ENCODE results near the gene KLHL22.

Gene KLHL22

DNA sequence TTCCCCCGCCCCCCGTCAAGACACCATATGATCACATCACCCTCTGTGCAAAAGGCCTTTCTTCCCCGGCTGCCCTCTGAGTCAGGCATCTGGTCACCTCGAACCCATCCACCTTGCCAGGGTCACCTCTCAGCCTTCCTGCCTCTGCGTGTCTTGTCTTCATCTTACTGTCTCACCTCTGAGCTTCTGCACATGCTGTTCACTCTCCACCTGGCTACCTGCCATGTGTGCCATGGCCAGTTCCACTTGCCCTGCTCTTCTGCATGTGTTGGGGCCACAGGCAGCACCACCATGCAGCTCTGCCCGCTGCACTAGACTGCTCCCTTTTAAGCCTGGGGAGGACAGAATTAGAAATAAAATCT is 91.8 kb downstream of the KLHL22 start:
- Mint-ChIP-seq H3K4me1 (ENCODE audit: low read depth) (no peaks in the 10 kb centered on the region), H3K9me3 (no peaks in the 10 kb centered on the region), H3K4me3 (no peak overlapping the region), H3K27me3 (no peaks in the 10 kb centered on the region), H3K27ac (no peak overlapping the region), H3K36me3 (ENCODE audit: low read depth) (peaks cover 59% of the 10 kb centered on the region)
- intact Hi-C loops (cut with micrococcal nuclease), result no loop called here

DNA sequence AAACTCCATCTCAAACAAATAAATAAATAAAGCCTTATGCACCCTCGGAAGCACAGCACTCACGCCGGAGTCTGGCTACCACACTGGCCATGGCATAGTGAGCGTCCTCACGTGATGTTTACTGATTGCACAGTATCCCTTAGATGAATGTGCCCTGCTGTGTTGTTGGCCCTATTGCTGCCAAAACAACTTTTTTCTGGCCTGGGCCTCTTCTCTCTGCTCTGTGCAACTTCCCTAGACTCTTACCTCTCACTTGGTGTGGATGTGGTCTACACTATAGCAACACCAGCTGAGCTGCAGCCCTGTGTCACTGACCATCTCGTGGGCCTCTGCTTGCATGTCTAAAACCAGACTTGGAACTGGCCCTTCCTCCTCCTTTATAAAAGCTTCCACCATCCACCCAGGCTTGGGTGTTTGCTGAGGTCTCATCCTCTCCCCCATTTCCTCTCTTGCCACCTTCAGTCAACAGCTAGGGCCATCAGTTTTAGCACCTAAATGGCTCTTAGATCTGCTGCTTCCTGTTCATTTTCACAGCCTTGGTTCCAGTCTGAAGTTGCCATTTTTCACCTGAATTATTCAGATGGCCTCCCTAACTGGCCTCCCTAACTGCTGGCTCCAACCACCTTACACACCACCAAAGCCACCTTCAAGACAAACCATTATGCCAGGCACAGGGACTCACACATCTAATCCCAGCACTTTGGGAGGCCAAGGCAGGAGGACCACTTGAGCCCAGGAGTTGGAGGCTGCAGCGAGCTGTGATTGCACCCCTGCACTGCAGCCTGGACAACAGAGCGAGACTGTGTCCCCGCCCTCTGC is 92.4 kb downstream of the KLHL22 start:
- Mint-ChIP-seq H3K9me3 (no peaks in the 10 kb centered on the region), H3K27me3 (no peaks in the 10 kb centered on the region), H3K27ac (no peak overlapping the region), H3K36me3 (ENCODE audit: low read depth) (peaks cover 59% of the 10 kb centered on the region), H3K4me3 (no peak overlapping the region), H3K4me1 (ENCODE audit: low read depth) (no peaks in the 10 kb centered on the region)
- intact Hi-C loops (cut with micrococcal nuclease), result no loop called here

DNA sequence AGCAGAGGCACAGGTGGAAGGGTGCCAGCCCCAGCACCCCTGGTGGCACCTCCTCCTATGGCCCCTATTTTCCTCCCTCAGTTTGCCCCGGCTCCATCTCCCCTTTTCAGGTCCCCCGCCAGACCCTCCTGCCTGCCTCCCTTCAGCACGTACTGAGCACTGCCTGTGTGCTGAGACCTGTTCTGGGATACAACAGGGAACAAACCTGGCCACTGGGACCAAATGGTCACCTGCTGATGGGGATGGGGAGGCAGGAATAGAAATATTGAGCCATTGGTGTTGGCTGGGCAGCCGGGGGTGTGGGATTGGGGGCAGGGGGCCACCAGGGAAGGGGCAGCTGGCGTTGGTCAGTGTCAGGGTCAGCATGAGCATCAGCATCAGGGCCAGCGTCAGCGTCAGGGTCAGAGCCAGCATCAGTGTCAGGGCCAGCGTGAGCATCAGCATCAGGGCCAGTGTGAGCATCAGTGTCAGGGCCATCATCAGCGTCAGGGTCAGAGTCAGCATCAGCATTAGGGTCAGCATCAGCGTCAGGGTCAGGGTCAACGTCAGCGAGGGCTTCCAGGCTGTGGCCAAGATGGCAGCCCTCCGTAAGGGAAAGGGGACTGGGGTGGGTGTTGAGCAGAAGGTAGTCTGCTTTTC is 94.1 kb downstream of the KLHL22 start:
- H3K36me3 Mint-ChIP-seq (ENCODE audit: low read depth), result peaks cover 58% of the 10 kb centered on the region

DNA sequence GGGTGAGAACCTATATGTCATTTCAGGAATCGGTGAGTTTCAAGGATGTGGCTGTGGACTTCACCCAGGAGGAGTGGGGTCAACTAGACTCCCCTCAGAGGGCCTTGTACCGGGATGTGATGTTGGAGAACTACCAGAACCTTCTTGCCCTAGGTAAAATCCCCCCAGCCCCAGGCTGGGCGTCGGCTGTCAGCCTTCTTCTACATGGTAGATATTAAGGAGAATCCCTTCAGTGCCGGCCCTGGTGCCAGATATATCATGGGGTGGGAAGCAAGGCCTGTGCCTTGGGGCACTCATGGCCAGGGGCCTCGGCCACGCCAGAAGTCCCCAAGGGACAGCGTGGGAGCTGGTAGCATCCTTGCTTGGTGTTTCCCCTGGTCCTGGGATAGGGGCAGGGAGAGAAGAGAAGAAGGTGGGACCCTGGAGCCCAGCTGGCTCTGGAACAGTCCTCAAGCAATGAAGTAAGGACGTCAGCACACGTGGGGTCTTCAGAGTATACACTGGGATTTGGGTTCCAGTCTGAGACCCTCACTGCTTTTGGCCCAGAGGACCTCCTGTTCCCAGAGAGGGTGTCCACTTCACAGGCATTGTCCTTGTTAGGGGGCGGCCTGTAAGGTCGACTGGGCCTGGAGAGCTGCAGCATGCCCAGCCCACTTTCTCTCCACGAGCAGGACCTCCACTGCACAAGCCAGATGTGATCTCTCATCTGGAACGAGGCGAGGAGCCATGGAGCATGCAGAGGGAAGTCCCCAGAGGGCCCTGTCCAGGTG is 94.8 kb downstream of the KLHL22 start:
- Mint-ChIP-seq H3K36me3 (ENCODE audit: low read depth) (peaks cover 51% of the 10 kb centered on the region), H3K27ac (no peak overlapping the region), H3K4me1 (ENCODE audit: low read depth) (peaks cover 10% of the 10 kb centered on the region), H3K9me3 (no peaks in the 10 kb centered on the region), H3K4me3 (no peak overlapping the region), H3K27me3 (no peaks in the 10 kb centered on the region)
- intact Hi-C loops (cut with micrococcal nuclease), result no loop called here

More for the DNA sequence above, 94.1 kb downstream of the KLHL22 start:
- intact Hi-C loops (cut with micrococcal nuclease), result no loop called here
- Mint-ChIP-seq H3K4me1 (ENCODE audit: low read depth) (peaks cover 3% of the 10 kb centered on the region), H3K4me3 (no peak overlapping the region), H3K9me3 (no peaks in the 10 kb centered on the region), H3K27ac (no peak overlapping the region), H3K27me3 (no peaks in the 10 kb centered on the region)

DNA sequence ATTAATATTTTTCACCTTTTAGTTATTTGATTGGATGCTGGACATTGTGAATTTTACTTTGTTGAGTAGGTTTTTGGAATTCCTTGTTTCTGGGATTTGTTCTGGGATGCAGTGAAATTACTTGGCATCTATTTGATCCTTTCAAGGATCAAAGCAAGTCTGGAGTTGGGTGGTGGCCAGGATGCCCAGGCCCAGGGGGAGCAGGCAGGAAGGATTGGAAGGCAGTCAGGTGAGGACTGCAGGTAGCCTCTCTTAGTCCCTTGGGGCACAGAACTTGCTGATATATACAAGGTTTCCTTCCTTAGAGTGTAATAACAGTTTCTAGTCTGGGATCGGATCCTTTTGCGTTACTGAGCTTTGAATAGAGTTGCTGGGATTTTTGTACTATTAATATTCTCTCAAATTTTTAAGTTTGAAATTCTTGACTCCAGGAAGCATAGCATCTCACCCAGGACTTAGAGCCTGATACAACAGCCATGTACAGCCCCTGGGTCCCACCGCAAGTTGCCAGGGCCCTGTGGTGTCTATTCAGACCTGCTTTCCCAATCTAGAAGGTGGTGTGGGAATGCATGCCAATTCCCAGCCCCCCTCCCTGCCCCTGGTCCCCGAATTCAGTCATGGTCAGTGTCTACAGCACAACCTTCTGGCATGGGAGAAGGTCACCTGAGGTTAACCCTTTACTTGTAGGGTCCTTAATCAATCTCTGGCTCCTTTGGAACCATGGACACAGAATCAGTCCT is 95.6 kb downstream of the KLHL22 start:
- H3K4me1 Mint-ChIP-seq (ENCODE audit: low read depth), result peaks cover 18% of the 10 kb centered on the region
- no peak overlapping the region for H3K27ac Mint-ChIP-seq
- H3K36me3 Mint-ChIP-seq (ENCODE audit: low read depth), result peaks cover 44% of the 10 kb centered on the region
- no peak overlapping the region for H3K4me3 Mint-ChIP-seq
- H3K27me3 Mint-ChIP-seq, result no peaks in the 10 kb centered on the region
- intact Hi-C loops (cut with micrococcal nuclease), result no loop called here
- no peaks in the 10 kb centered on the region for H3K9me3 Mint-ChIP-seq

DNA sequence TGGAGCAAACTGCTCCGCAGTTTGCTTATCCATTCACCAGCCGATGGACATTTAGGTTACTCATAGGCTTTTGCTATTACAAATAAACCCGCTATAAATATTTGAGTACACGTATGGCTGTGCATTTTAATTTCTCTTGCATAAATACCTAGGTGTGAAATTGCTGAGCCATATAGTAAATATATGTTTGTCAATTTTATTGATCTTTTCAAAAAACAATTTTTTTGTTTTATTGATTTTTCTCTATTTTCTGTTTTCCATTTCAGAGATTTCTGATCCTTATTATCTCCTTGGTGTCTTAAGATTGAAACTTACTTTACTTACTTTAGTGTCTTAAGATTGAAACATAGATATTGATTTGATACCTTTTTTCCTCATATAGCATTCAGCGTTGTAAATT is 97.2 kb downstream of the KLHL22 start:
- H3K27me3 Mint-ChIP-seq, result no peaks in the 10 kb centered on the region
- peaks cover 31% of the 10 kb centered on the region for H3K4me1 Mint-ChIP-seq (ENCODE audit: low read depth)
- H3K36me3 Mint-ChIP-seq (ENCODE audit: low read depth), result peaks cover 37% of the 10 kb centered on the region
- no peaks in the 10 kb centered on the region for H3K9me3 Mint-ChIP-seq
- intact Hi-C loops (cut with micrococcal nuclease), result no loop called here
- H3K4me3 Mint-ChIP-seq, result no peak overlapping the region
- H3K27ac Mint-ChIP-seq, result no peak overlapping the region

DNA sequence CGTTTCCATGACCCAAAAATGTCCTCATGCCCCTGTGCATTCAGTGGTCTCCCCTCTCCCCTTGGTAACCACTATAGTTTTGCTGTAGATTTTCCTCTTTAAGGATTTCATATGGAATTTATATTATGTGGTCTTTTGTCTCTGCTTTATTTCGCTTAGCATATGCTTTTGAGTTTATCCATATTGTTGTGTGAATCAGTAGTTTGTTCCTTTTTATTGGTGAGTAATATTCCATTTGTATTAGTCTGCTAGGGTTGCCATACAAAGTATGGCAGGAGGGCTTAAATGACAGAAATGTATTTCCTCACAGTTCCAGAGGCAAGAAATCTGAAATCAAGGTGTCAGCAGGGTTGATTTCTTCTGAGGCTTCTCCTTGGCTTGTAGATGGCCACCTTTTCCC is 98.1 kb downstream of the KLHL22 start:
- H3K9me3 Mint-ChIP-seq, result no peaks in the 10 kb centered on the region
- H3K27ac Mint-ChIP-seq, result no peak overlapping the region
- H3K4me3 Mint-ChIP-seq, result no peak overlapping the region
- no peaks in the 10 kb centered on the region for H3K27me3 Mint-ChIP-seq
- peaks cover 32% of the 10 kb centered on the region for H3K36me3 Mint-ChIP-seq (ENCODE audit: low read depth)
- intact Hi-C loops (cut with micrococcal nuclease), result no loop called here
- peaks cover 32% of the 10 kb centered on the region for H3K4me1 Mint-ChIP-seq (ENCODE audit: low read depth)

DNA sequence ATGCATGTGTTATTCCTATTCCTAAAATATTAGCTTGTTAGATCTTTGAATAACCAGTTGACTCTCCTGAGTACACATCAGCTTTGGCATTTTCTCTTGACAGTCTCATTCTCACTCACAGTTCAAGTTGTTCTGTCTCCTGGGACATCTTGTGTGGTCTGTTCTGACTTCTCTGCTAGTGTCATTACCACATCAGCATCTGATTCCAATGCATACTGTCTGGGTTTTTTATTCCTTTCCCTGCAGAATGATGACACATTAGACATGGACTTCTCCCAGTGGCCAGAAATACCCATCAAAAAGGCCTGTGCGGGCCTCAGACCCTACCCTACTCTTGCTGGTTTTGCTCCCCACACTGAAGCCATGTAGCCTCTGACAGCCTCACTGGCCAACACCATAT is 99.0 kb downstream of the KLHL22 start:
- no peak overlapping the region for H3K4me3 Mint-ChIP-seq
- no peaks in the 10 kb centered on the region for H3K9me3 Mint-ChIP-seq
- peaks cover 28% of the 10 kb centered on the region for H3K36me3 Mint-ChIP-seq (ENCODE audit: low read depth)
- no peaks in the 10 kb centered on the region for H3K27me3 Mint-ChIP-seq
- no peak overlapping the region for H3K27ac Mint-ChIP-seq
- peaks cover 32% of the 10 kb centered on the region for H3K4me1 Mint-ChIP-seq (ENCODE audit: low read depth)
- intact Hi-C loops (cut with micrococcal nuclease), result no loop called here

DNA sequence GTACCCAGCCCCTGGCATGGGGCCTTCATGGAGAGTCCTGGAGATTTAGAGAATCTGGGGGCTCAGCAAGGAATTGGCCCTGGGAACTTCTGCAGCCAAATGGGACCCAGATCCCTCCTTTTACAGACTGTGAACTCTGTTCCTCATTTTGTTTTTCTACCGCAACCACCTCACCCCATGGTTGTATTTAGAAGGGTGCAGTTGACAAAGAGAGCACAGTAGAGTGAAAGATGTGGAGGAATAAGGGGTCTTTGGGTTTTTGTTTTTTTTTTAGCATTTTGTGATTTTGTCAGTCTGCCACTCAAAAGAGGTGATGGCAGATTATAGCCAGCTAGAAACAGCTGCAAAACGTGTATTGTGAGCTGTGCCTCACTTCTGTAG is 99.7 kb downstream of the KLHL22 start:
- Mint-ChIP-seq H3K4me3 (no peak overlapping the region), H3K9me3 (no peaks in the 10 kb centered on the region), H3K27ac (no peak overlapping the region), H3K4me1 (ENCODE audit: low read depth) (peaks cover 32% of the 10 kb centered on the region), H3K27me3 (no peaks in the 10 kb centered on the region), H3K36me3 (ENCODE audit: low read depth) (peaks cover 21% of the 10 kb centered on the region)
- intact Hi-C loops (cut with micrococcal nuclease), result no loop called here

DNA sequence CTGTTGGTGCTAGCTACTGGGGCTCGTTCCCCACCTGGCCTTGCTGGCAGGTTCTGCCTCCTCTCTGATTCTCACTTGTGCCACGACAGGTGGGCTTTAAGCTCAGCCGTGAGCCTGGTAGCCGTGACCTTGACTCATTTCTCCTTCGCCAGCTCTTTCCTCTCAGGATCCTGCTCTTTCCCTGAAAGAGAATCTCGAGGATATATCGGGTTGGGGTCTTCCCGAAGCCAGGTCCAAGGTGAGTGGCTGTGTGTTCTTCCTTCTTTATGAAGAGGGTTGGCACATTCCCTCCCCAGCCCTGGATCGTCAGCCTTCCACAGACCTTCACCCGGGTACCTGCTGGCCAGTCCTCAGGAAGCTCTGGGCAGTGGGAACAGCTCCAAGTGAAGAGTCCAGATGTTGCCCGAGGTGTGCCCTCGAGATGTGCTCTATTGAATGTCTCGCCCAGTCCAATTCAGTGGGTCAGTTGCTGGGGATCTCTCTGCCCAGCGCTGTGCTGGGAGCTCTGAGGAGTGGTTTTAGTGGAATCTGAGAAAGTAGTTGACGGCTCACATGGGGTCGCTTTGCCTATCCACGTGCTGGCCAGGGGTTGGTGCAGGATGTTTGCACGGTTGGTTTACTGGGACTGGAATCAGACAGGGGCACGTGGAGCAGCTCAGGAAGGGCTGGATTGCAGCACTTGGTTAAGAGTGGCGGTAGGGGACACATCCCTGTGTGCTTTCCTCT is 100.3 kb downstream of the KLHL22 start:
- Mint-ChIP-seq H3K9me3 (no peaks in the 10 kb centered on the region), H3K4me1 (ENCODE audit: low read depth) (peaks cover 32% of the 10 kb centered on the region), H3K27me3 (no peaks in the 10 kb centered on the region), H3K4me3 (peak overlapping the region; percentile 88), H3K36me3 (ENCODE audit: low read depth) (peaks cover 16% of the 10 kb centered on the region), H3K27ac (peak overlapping the region; percentile 55)
- intact Hi-C loops (cut with micrococcal nuclease), result no loop called here

DNA sequence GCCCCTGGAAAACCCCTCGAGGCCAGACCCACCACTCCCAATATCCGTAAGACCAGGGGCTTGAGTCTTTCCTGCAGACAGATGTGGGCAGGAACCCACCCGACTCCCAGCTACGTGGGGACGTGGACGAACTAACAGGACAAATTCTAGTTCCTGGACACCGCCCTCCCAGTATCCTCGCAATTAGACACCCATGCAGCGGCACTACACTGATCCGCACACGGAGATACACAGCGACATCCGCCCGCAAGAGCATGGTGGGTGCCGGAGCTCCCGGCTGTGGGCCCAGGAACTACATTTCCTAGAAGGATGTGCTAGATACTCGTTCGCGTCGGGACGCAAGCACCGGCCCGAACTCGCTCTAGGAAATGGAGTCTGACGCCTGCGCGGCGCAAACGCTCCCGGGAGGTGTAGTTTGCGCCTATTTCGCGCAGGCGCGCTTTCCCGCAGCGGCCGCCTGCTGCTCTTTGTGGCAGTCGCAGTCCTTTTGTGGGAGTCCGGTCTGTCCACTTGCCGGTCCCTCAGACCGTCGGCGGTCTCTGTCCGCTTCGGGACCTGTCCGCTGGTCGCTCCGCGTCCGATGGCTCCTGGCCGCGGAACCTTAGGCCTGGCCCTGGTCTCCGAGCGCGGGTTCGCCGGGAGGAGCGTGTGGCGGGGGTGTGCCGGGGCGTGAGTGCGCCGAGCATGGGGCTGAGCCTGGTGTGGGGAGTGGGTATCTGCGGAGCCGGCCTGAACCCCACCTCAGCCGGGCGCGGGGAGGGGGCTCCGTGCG is 101.7 kb downstream of the KLHL22 start, which contains the start of gene ZNF74:
Gene ZNF74 (plus strand): TSS at position 447 of the 772 bp plus-strand sequence. CDS start 478 bp downstream, outside the sequence.
- intact Hi-C loops (cut with micrococcal nuclease), result no loop called here
- peaks cover 32% of the 10 kb centered on the region for H3K4me1 Mint-ChIP-seq (ENCODE audit: low read depth)
- peaks cover 6% of the 10 kb centered on the region for H3K9me3 Mint-ChIP-seq

DNA sequence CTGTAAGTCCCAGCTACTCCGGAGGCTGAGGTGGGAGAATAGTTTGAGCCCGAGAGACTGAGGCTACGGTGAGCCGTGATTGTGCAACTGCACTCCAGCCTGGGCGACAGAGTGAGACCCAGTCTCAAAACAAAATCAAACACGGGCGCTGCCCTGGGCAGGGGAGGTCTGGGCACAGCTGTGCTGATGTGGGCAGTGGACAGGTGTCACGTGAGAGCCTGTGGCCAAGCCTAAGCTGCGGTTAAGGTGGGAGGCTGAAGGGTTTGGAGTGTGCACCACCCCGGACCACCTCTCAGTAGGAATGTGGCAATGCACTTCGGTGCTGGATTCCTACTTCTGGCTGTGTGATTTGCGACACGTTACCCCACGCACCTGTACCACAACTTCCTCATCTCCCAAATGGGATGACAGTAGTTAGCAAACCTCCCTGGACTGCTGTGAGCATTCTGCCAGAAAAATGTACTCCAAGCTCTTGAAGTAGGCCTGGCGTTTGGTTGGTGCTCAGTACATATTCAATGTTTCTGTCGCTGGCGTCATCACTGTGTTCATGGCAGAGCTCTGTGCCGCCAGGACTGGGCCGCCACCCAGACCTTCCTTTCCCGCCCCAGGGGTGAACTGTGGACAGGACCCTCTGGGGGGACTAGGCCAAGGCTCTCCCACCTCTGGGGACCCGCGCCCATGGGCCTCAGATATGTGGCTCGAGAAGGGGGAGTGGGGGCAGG is 102.5 kb downstream of the KLHL22 start:
- peaks cover 8% of the 10 kb centered on the region for H3K9me3 Mint-ChIP-seq
- no peaks in the 10 kb centered on the region for H3K27me3 Mint-ChIP-seq
- H3K36me3 Mint-ChIP-seq (ENCODE audit: low read depth), result peaks cover 16% of the 10 kb centered on the region
- peak overlapping the region; percentile 86 for H3K27ac Mint-ChIP-seq
- intact Hi-C loops (cut with micrococcal nuclease), result no loop called here
- peak overlapping the region; percentile 88 for H3K4me3 Mint-ChIP-seq
- peaks cover 32% of the 10 kb centered on the region for H3K4me1 Mint-ChIP-seq (ENCODE audit: low read depth)

More for the DNA sequence above, 101.7 kb downstream of the KLHL22 start, which contains the start of gene ZNF74:
- peak within 1 kb of the TSS; percentile 88 for H3K4me3 Mint-ChIP-seq
- H3K27ac Mint-ChIP-seq, result peak within 1 kb of the TSS; percentile 86
- H3K36me3 Mint-ChIP-seq (ENCODE audit: low read depth), result peaks cover 16% of the 10 kb centered on the region
- no peaks in the 10 kb centered on the region for H3K27me3 Mint-ChIP-seq

Data from dendritic cell treated with granulocyte-macrophage colony-stimulating factor and Interleukin-4, amounts not matched to agents 40 ng/mL and 50 ng/mL, for 4 days (primary cell).